GM12891 (cell line): ENCODE data around the gene EXOC3L2.

Experiments used
- POLR2A ChIP-seq: IDR thresholded peaks from 2 replicates; pipeline ENCODE4 v1.6.1; 2011; ENCODE audit warnings: low read depth, low read length, control low read depth
- POLR2AphosphoS5 ChIP-seq: IDR thresholded peaks from 2 replicates; pipeline ENCODE4 v1.6.1; 2011; ENCODE audit warnings: low read depth, low read length, control low read depth
- POU2F2 ChIP-seq: IDR thresholded peaks from 2 replicates; pipeline ENCODE4 v1.6.1; 2011; ENCODE audit warnings: low read depth, mild to moderate bottlenecking, control low read depth, low read length, moderate library complexity
- SPI1 ChIP-seq: IDR thresholded peaks from 2 replicates; pipeline ENCODE4 v1.6.1; 2011; ENCODE audit warnings: low read depth, low read length, control low read depth
- TAF1 ChIP-seq: IDR thresholded peaks from 2 replicates; pipeline ENCODE4 v1.6.1; 2011; ENCODE audit warnings: low read depth, low read length, control low read depth

DNA sequence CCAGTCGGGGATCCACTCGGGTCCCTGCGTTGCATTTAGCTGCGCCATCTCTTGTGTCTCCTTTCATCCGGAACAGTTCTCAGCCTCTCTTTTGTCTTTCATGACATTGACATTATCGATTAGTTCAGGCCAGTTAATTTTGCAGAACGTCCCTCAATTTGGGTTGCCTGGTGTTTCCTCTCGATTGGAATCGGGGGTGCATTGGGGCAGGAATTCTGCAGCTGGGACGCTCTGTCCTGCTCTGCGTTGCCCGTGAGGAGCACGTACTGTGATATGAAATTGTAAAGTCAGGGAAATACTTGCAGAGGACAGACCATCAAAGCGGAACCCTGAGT lies 28.3 kb upstream of the EXOC3L2 start:
- no peak for TF ChIP-seq POLR2A
- TF ChIP-seq TAF1 = no peak
- no peak for TF ChIP-seq POLR2AphosphoS5
- no peak for TF ChIP-seq SPI1
- no peak for TF ChIP-seq POU2F2
